Hematopoietic multipotent progenitor cell treated with erythropoietin and hydrocortisone succinate and interleukin-3 and kit ligand, for 17 days (in vitro differentiated cells): ENCODE results near the gene CTBP1.
A peak's percentile ranks its signal among the peaks of the same experiment; 100 is the strongest.
"Not testable (repeated sequence)": the region's sequence is repeated elsewhere in the genome, so short reads cannot be mapped to it uniquely, and the experiment has no call there.

ENCODE experiments used
- DNase-seq: peaks from one replicate; pipeline ENCODE4 v3.0.0-alpha.2; 2015; ENCODE audit warnings: low spot score

Gene CTBP1

DNA sequence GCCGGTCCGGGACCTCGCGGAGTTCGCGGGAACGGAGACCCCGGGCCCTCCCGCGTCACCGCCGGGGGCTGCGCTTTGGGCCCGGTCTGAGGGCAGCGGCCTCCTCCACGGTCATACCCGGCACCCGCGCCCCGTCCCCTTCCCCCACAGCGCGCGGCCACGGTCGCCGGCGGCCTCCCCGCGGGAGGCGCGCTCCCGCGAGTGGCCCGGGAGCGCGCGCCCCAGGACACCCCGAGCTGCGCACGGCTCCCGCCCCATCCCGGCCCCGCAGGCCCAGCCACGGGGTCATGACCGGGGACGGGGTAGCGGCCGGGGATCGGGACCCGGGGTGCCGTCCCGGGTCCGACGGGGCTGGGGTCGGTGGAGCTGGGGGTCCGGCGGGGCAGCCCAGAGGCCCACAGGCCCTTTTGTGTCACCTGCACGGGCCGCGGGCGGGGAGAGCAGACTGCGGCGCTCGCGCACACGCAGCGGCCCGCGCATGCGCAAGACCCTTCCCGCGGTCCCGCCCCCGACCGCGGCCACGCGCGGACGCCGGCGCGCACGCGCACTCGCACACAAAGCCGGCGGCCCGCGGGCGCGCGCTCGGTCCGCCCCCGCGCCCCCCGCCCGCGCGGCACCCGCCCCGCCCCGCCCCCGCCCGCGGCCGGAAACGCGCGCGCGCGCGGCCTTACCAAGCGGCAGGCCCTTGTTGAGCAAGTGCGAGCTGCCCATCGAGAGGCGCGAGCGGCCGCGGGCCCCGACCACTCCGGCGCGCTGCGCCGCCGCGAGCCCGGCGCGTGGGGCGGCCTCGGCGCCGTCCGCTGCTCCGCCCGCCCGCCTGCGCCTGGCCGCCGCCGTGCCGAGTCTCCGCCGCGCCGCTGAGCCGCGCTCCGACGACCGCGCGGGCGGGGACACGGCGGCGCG is at the start of gene CTBP1:
Gene CTBP1, minus strand, starts transcription at position 886 of the 903 bp plus-strand sequence. CDS start 7,799 bp downstream, outside the sequence.
- DNase-seq = peak; percentile 92

DNA sequence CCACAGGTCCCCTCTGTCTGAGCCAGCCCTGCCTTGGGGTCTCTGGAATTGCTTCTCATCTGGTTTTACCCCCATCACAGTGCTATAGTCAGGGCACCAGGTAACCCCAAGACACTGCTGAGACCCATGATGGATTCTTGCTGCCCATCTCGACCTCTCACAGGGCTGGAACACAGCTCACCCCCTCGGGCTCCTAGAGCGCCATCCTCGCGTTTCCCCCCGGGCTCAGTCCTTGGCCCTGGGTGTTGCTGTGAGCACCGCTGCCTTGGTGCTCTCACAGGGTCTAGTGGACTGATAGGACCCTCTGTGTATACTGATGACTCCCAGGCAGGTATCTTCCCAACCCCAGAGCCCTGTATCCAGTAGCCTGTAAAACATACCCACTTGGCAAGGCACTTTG is 49.5 kb upstream of the CTBP1 start:
- no peak for DNase-seq

- DNase-seq = no peak
Measured at GRCh38 chr4:1297456-1298325, 48.8 kb upstream of the CTBP1 start.

DNA sequence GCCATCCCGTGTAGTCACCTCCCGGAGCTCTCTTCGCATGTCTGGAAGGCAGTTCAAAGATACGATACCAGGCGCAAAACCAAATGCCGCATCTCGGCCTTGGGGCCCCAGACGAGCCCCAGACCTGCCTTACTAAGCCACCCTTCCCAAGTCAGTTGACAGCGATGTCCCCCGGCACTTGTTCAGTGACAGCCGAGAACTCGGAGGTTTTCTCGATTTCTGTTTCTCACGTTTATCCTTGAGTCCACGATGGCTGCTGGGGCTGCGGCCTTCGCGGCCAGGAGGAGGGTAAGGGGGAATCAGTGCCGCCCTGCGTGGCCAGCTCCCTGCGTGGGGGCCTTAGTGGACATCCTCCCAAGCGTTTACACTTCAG is 48.1 kb upstream of the CTBP1 start:
- DNase-seq = no peak

- no peak for DNase-seq
Measured at GRCh38 chr4:1296324-1297022, 47.5 kb upstream of the CTBP1 start.

DNA sequence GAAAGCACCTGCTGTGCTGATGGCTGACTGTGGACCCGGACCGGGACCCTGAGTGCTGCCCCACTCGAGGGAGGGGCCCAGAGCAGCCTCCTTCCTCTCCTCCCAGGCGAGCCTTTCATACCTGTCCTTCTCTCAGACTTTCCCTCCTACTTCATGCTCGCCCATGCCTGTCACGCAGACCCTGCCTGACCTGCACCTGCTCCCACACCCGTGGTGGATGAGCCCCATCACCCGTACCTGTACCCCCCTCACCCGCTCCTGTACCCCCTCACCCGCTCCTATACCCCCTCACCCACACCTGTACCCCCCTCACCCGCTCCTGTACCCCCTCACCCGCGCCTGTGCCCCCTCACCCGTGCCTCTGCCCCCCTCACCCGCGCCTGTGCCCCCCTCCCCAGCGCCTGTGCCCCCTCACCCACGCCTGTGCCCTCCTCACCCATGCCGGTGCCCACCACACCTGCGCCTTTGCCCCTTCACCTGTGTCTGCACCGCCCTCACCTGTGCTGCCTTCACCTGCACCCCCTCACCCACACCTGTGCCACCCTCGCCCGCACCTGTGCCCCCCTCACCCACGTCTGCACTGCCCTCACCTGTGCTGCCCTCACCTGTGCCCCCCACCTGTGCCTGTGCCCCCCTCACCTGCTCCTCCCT is 46.6 kb upstream of the CTBP1 start:
- DNase-seq = no peak

GRCh38 chr4:1294891-1295290 is 46.0 kb upstream of the CTBP1 start:
- no peak for DNase-seq

DNA sequence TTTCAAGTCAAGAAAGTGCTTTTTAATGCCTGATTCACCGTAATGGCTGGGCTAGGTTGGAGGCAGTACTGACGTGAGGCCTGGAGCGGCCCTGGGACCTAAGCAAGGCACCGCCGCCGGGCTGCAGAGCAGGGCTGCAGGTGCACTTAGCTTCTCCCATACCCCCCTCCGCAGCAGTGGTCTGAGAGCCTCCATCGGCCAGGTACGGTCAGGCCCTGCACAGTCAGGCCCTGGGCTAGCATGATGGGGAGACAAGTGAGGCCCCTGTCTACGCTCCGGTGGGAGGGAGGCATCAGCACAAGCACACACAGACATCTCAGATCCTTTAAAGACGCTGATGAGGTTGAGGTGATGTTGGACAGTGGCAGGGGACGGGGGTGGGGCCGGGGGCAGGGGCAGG is 45.5 kb upstream of the CTBP1 start:
- DNase-seq = no peak

GRCh38 chr4:1293991-1294390 is 45.1 kb upstream of the CTBP1 start:
- peak; percentile 56 for DNase-seq

DNA sequence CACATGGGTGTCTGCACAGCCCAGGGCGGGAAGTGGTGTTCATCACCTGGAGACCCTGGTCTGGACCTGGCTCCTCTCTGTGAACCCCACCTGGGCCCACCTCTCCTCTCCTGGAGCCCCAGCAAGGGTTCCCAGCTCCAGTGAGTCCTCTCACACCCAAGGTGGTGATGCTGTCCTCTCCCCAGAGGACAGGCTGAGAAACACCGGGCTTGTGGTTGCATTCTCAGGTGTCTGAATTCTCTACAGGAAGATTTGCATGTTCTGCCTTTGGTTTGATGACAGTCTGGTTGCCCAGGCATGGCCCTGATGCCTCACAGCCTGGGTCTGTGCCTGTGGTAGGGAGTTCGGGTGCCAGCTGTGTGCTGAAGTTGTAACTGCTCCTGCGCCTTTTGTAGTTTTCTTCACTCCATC is 44.6 kb upstream of the CTBP1 start:
- DNase-seq = no peak

DNA sequence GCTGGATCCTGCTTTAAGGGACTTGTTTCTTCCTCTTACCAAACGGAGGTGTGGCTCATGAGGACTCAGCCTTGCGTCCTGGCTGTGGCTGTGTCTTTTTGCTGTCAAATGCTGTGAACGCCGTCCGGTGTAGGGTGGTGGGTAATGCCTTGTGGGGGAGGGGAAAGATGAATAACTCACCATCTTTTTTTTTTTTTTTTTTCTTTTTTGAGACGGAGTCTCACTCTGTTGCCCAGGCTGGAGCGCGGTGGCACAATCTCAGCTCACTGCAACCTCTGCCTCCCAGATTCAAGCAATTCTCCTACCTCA is 43.7 kb upstream of the CTBP1 start:
- not testable (repeated sequence) for DNase-seq

DNA sequence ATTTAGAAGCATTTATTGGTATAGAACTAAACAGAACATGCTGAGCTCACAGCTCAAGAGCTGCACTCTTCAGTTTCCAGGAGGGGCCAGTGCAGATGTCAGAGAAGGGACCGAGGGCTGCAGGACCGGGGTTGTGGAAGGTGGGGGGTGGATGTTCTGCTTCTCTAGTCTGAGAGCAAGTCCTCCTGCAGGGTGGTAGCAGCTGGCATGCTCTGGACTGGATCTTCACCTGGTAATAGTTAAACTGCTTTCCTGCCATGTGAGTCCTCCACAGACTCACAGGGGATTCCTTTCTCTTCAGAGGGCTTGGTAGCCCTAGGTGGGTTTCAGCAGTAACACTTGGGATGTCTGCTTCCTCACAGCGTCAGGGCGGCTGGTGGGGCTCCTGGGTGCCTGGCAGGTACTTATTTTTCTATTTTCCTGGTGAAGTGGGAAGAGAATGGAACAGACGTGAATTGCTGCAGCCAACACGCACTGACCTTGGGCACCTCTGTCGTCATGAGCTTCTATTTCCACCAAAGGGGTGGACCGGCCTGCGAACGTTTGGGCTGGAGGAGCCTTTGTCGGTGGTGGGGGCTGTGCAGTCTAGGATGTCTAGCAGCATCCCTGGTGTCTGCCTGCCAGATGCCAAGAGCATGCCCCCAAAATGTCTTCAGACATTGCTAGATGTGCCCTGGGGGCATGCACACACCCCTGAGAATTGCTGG is 43.2 kb upstream of the CTBP1 start:
- no peak for DNase-seq

DNA sequence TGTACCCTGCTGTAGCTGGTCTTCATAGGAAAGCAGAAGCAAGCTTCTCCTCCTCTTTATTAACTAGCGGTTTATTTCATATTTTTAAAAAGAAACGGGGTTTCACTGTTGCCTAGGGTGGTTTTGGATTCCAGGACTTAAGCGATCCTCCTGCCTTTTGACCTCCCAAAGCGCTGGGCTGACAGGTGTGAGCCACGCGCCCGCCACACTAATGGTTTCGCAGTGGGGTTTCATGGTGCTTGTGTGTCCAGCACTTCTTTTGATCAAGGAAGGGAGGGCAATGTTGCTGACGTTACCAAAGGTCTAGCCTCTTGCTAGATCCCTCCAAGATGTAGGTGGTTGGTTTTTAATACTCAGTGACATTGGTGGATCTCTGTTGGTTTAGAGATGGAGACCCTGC is 42.2 kb upstream of the CTBP1 start:
- DNase-seq = no peak

- DNase-seq = peak; percentile 52
Measured at GRCh38 chr4:1290165-1290977, 41.4 kb upstream of the CTBP1 start.

GRCh38 chr4:1289207-1290164 is 40.6 kb upstream of the CTBP1 start, which contains the start of gene MAEA:
TSS of gene MAEA (plus strand) at chr4:1289891. CDS start at chr4:1289914, 23 bp downstream.
- DNase-seq = peak; percentile 97

DNA sequence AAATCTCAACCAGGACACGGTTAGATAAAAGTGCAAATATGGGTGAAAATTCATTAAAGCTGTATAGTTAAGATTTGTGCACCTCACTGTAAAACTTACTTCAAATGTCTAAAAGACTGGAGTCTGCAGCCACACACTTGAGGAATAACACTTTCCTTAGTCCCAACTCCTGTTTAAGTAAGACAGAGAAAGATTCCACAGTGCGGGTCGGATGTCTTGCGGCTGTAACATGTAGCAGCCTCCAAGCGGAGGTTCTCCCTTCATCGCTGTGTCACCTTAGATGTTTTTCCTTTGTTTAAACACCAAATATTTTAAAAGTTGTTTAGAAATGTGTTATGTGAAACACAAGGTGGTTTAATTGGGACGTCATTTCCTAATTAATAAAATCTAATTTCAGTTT is 39.9 kb upstream of the CTBP1 start:
- DNase-seq = no peak

GRCh38 chr4:1285790-1286553 is 37.0 kb upstream of the CTBP1 start:
- DNase-seq = no peak

DNA sequence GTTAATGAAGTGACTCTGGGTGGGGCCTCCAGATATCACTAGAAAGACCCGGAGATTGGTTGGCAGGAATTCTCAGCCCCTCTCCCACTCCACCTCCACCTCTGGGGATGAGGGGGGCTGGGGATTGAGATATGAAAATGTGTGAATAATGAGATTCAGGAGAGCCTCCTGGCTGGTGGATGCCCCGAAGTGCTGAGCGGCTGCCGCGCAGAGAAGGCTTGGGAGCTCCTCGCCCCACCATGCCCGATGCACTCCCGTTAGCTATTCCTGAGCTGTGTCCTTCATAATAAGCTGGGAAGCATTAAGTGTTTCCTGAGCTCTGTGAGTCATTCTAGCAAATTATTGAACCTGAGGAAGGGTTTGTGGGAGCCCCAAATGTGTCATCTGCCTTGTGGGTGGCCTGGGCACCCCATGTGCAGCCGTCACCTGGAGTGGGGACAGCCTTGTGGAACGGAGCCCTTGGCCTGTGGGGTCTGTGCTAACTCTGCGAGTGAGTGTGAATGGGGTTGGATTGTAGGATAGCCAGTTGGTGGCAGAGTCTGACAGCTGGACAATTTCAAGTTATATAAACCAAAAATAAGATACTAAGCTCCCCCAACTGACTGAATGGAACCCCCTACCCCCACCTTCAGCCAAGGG is 36.3 kb upstream of the CTBP1 start:
- no peak for DNase-seq
